Fibroblast of villous mesenchyme (primary cell): ENCODE results near the gene TMED9. TPM values are rescaled to one million over a fixed set of nuclear protein-coding genes. Genes with fewer than 3 reads are reported as not detected.

ENCODE experiments used
- DNase-seq: peaks from one replicate; pipeline ENCODE4 v3.0.0-alpha.2; 2010; ENCODE audit warnings: low read depth
- H3K4me3 ChIP-seq: 2 replicates; pipeline ENCODE4 v1.5.1; 2011; ENCODE audit warnings: low read depth, mild to moderate bottlenecking, low read length
- total RNA-seq: library from RNA; depleted of rRNA; stranded (reverse); fragments of >200 nt; gene quantifications from 2 replicates; pipeline ENCODE4 v1.2.3, GENCODE V29; 2012
- TF ChIP-seq, protein P1 (sequence below): IDR thresholded peaks from 2 replicates; pipeline ENCODE4 v1.5.1; 2012; ENCODE audit warnings: low read depth, mild to moderate bottlenecking, low read length; ENCODE audit not compliant: insufficient read depth

The TMED9 gene
- total RNA-seq, 1 donor: 130 TPM

DNA sequence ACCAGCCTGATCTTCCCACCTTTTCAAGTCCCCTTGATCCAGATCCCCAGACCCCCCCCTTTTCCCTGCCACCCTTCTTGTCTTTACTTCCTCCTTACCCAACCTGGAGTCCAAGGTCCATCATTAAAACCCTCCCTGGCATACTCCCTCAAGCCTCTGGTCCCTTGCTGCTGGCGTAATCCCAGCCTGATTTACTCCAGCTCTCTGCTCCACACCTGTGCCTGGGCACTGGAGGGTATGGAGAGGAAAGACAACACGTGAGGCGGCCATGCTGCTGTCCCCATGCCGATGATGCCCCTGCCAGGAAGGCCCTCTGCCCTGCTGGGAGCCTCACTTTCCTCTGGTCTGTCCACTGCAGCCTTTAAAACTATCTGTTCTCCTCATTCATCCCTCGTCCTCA, 13.1 kb downstream of the TMED9 start:
- DNase-seq: no peak
- TF ChIP-seq, protein P1, sequence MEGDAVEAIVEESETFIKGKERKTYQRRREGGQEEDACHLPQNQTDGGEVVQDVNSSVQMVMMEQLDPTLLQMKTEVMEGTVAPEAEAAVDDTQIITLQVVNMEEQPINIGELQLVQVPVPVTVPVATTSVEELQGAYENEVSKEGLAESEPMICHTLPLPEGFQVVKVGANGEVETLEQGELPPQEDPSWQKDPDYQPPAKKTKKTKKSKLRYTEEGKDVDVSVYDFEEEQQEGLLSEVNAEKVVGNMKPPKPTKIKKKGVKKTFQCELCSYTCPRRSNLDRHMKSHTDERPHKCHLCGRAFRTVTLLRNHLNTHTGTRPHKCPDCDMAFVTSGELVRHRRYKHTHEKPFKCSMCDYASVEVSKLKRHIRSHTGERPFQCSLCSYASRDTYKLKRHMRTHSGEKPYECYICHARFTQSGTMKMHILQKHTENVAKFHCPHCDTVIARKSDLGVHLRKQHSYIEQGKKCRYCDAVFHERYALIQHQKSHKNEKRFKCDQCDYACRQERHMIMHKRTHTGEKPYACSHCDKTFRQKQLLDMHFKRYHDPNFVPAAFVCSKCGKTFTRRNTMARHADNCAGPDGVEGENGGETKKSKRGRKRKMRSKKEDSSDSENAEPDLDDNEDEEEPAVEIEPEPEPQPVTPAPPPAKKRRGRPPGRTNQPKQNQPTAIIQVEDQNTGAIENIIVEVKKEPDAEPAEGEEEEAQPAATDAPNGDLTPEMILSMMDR: no peak
- H3K4me3 ChIP-seq: no peak overlapping the region

DNA sequence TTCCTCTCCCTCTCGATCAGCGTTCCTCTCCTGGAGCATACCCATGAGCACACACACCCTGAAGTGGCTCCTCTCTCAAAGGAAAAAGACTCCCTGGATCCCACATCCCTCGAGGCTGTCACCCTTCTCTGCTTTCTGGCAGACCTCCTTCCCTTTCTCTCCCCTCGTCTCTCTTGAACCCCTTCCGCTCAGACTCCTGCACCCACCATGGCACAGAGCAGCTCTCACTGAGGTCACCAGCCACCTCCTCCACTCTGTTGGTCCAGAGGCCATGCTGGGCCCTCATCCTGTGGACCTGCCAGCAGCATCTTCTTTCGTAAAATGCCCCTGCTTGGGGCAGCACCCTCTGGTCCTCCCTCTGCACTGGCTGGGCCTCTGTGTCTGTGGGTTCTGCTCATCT, 13.7 kb downstream of the TMED9 start:
- TF ChIP-seq, protein P1: no peak
- DNase-seq: no peak
- no peak overlapping the region for H3K4me3 ChIP-seq

DNA sequence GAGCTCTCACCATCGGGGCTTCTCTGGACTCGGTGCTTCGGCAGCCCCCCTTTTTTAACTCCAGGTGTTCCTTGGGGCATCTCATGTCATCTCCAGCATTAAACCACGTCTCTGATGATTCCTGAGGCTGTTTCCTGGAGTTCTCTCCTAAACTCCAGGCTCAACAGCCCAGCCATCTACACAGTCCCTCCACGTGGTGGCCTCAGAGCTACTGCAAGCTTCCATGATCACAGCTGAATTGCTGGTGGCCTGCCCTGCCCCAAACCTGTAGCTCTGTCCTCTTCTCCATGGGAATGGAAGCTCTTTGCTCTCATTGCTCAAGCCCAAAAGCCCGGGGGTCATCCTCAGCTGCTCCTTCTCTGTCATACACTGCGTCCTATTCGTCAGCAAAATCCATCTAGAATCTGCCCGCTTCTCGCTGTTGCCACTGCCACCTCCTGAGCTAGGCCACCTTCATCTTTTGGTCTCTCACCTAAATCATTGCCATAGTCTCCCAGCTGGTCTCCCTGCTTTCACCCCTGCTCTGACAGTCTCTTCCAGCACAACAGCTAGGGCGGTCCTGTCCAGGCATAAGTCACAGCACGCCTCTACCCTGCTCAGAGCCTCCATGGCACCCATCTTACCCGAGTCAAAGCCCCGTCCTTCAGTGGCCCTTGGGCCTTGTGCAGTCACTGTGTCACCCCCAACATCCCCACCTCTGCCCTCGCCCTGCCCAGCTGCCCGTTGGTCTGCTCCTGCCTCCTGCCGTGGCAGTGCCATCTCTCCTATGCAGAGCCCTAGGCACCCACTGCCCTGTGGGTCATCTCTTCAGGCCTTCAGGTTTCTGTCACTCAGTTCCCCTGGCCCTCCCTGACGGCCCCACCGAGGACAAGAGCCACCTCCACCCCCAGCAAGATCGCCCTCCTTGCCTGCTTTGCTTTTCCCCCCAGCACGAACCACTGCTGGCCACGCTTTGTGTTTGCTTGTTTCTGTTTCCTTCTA, 14.4 kb downstream of the TMED9 start:
- TF ChIP-seq, protein P1: no peak
- H3K4me3 ChIP-seq: no peak overlapping the region
- no peak for DNase-seq

DNA sequence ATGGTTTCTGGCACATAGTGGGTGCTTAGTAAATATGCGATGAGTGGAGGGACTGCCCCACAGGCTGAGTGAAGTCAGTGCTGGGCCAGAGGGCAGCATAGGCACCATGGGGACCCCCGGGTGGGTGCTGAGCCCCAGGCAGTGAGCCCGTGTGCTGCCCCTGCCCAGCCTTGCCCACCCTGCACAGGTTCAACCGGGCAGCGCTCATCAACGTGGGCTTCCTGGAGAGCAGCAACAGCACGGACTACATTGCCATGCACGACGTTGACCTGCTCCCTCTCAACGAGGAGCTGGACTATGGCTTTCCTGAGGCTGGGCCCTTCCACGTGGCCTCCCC, 15.1 kb downstream of the TMED9 start:
- TF ChIP-seq, protein P1: no peak
- no peak overlapping the region for H3K4me3 ChIP-seq
- DNase-seq: no peak

DNA sequence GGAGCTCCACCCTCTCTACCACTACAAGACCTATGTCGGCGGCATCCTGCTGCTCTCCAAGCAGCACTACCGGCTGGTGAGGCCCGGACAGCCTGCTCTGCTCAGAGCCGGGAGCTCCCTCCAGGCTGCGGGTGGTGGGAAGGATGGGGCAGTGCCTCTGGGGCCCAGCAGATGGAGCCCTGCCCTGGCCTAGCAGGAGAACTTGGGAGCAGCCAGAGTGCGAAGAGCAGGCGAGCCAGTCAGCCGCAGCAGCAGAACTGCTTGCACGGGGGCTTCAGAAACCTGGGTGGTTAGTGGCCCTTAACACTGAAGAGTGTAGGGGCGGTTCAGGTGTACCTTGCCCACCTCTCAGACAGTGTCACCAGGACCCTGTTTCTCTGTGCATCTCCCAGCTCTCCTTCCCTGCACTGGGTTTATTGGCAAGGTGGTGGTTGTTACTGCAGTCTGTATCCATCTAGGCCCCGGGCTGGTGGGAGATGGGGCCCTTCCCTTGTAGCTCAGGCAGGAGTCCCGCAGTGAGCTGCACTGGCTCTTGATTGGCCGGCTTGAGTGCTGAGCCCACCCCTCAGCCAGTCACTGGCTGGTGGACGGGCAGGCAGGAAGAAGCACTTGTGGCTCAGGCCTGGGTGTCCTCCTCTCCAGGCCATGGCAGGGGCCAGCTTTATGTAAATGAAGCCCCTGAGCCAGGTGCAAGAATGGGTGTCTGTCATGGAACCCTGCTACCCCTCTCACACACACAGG, 15.6 kb downstream of the TMED9 start:
- TF ChIP-seq, protein P1: peak; percentile 92
- H3K4me3 ChIP-seq: no peak overlapping the region
- peak; percentile 84 for DNase-seq

DNA sequence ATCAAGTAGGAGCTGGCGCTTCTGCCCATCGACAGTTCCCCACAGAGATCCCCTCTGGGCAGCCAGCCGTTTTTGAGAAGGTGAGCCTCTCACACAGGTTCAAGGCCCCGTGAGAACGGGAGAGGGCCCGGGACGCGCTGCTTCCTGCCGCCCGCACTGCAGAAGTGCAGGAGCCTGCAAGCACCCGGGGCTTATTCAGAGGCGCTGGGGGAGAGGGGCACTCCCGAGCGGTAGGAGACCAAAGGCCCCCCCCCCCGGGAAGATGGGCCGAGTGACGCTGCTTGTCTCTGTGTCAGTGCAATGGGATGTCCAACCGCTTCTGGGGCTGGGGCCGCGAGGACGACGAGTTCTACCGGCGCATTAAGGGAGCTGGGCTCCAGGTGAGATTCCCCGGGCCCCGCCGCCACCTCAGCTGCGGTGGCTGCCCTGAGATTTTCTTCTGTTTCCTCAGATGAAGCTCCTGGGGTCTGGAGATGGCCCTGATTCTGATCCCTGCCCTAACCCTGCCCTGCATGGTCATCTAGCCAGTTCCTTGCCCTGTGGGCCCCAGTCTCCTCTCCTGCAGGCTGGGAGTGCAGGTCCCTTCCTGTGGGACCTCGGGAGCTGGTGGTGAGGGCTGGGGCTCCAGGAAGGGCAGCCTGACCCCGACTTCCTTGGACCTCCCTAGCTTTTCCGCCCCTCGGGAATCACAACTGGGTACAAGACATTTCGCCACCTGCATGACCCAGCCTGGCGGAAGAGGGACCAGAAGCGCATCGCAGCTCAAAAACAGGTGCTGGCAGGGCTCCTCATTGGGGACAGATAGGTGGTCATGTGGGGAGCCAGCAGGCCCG, 16.5 kb downstream of the TMED9 start:
- TF ChIP-seq, protein P1: no peak
- H3K4me3 ChIP-seq: no peak overlapping the region
- no peak for DNase-seq
